ENCODE results near the gene IARS2. TPM values are rescaled to one million over a fixed set of nuclear protein-coding genes. Genes with fewer than 3 reads are reported as not detected.
"Not testable (repeated sequence)": the region's sequence is repeated elsewhere in the genome, so short reads cannot be mapped to it uniquely, and the experiment has no call there.

Gene IARS2
- total RNA-seq, 2 experiments from 2014 or later = 50.3 to 59.4 TPM

GRCh38 chr1:220124542-220124941 is 30.6 kb downstream of the IARS2 start:
- DNase-seq = no peak
- peaks cover 10% of the 10 kb centered on the region for H3K4me1 Mint-ChIP-seq
- CTCF ChIA-PET = interaction anchor here (0.6 to 2.0 kb wide), 8 partner anchors 11 to 135 kb away, joined by 3 to 9 read pairs (median 4); no protein-coding TSS in a partner anchor
- H3K27ac Mint-ChIP-seq = no peak overlapping the region
- peaks cover 32% of the 10 kb centered on the region for H3K36me3 Mint-ChIP-seq
- no peak overlapping the region for H3K4me3 Mint-ChIP-seq
- H3K9me3 Mint-ChIP-seq (ENCODE audit: low read depth) = no peaks in the 10 kb centered on the region
- no peak for ATAC-seq
- H3K27me3 Mint-ChIP-seq = no peaks in the 10 kb centered on the region

GRCh38 chr1:220127076-220127475 is 33.1 kb downstream of the IARS2 start:
- ATAC-seq (no peak), DNase-seq (no peak)
- Mint-ChIP-seq H3K36me3 (peaks cover 41% of the 10 kb centered on the region), H3K4me3 (no peak overlapping the region), H3K9me3 (ENCODE audit: low read depth) (no peaks in the 10 kb centered on the region), H3K27ac (no peak overlapping the region), H3K27me3 (no peaks in the 10 kb centered on the region), H3K4me1 (peaks cover 16% of the 10 kb centered on the region)
- CTCF ChIA-PET = interaction anchor here (1.5 kb wide), 1 partner anchor 14 kb away, joined by 8 read pairs; no protein-coding TSS in a partner anchor

GRCh38 chr1:220129479-220130210 is 35.7 kb downstream of the IARS2 start:
- no peak for ATAC-seq

GRCh38 chr1:220135755-220136154 is 41.8 kb downstream of the IARS2 start:
- Mint-ChIP-seq H3K27me3 (no peaks in the 10 kb centered on the region), H3K9me3 (ENCODE audit: low read depth) (no peaks in the 10 kb centered on the region), H3K36me3 (peaks cover 44% of the 10 kb centered on the region), H3K4me3 (no peak overlapping the region), H3K27ac (peak overlapping the region; percentile 20), H3K4me1 (peaks cover 12% of the 10 kb centered on the region)
- CTCF ChIA-PET = interaction anchor here (1.0 kb wide), 1 partner anchor 12 kb away, joined by 3 read pairs; no protein-coding TSS in a partner anchor
- no peak for DNase-seq
- ATAC-seq = no peak

More at GRCh38 chr1:220129479-220130210, 35.7 kb downstream of the IARS2 start:
- H3K4me3 Mint-ChIP-seq = no peak overlapping the region
- CTCF ChIA-PET = no interaction called here
- H3K36me3 Mint-ChIP-seq = peaks cover 52% of the 10 kb centered on the region
- no peaks in the 10 kb centered on the region for H3K27me3 Mint-ChIP-seq
- no peak for DNase-seq
- no peaks in the 10 kb centered on the region for H3K9me3 Mint-ChIP-seq (ENCODE audit: low read depth)
- no peak overlapping the region for H3K27ac Mint-ChIP-seq
- H3K4me1 Mint-ChIP-seq = peaks cover 9% of the 10 kb centered on the region

- ATAC-seq (peak; percentile 91), DNase-seq (no peak)
- Mint-ChIP-seq H3K27me3 (no peaks in the 10 kb centered on the region), H3K9me3 (ENCODE audit: low read depth) (no peaks in the 10 kb centered on the region), H3K4me3 (peak overlapping the region; percentile 26), H3K4me1 (peaks cover 12% of the 10 kb centered on the region), H3K36me3 (peaks cover 47% of the 10 kb centered on the region), H3K27ac (peak overlapping the region; percentile 72)
- CTCF ChIA-PET = interaction anchor here (0.8 to 1.1 kb wide), 2 partner anchors 21 to 24 kb away, joined by 3 to 4 read pairs; no protein-coding TSS in a partner anchor
These were observed 43.3 kb downstream of the IARS2 start for GRCh38 chr1:220137019-220137786.

- Mint-ChIP-seq H3K4me3 (no peak overlapping the region), H3K27me3 (no peaks in the 10 kb centered on the region), H3K4me1 (peaks cover 10% of the 10 kb centered on the region), H3K36me3 (peaks cover 42% of the 10 kb centered on the region), H3K27ac (no peak overlapping the region), H3K9me3 (ENCODE audit: low read depth) (no peaks in the 10 kb centered on the region)
- CTCF ChIA-PET = interaction anchor here (0.6 kb wide), 1 partner anchor 27 kb away, joined by 3 read pairs; no protein-coding TSS in a partner anchor
- DNase-seq = no peak
- no peak for ATAC-seq
These were observed 46.0 kb downstream of the IARS2 start for GRCh38 chr1:220139966-220140365.

- H3K9me3 Mint-ChIP-seq (ENCODE audit: low read depth) = no peaks in the 10 kb centered on the region
- H3K36me3 Mint-ChIP-seq = peaks cover 40% of the 10 kb centered on the region
- CTCF ChIA-PET = interaction anchor here (1.0 kb wide), 1 partner anchor 19 kb away, joined by 4 read pairs; no protein-coding TSS in a partner anchor
- DNase-seq (no peak), ATAC-seq (no peak)
- H3K27ac Mint-ChIP-seq = no peak overlapping the region
- H3K4me1 Mint-ChIP-seq = no peaks in the 10 kb centered on the region
- no peak overlapping the region for H3K4me3 Mint-ChIP-seq
- H3K27me3 Mint-ChIP-seq = no peaks in the 10 kb centered on the region
These were observed 50.1 kb downstream of the IARS2 start for GRCh38 chr1:220144051-220144450.

- no peaks in the 10 kb centered on the region for H3K9me3 Mint-ChIP-seq (ENCODE audit: low read depth)
These were observed 55.8 kb downstream of the IARS2 start for GRCh38 chr1:220149742-220150141.

GRCh38 chr1:220151454-220151853 is 57.5 kb downstream of the IARS2 start:
- Mint-ChIP-seq H3K9me3 (ENCODE audit: low read depth) (no peaks in the 10 kb centered on the region), H3K27me3 (no peaks in the 10 kb centered on the region), H3K4me3 (no peak overlapping the region), H3K4me1 (peaks cover 2% of the 10 kb centered on the region), H3K27ac (no peak overlapping the region), H3K36me3 (peaks cover 26% of the 10 kb centered on the region)
- DNase-seq (no peak), ATAC-seq (no peak)
- CTCF ChIA-PET = no interaction called here

More at GRCh38 chr1:220149742-220150141, 55.8 kb downstream of the IARS2 start:
- H3K4me1 Mint-ChIP-seq = no peaks in the 10 kb centered on the region
- DNase-seq (no peak), ATAC-seq (no peak)
- peaks cover 31% of the 10 kb centered on the region for H3K36me3 Mint-ChIP-seq
- H3K4me3 Mint-ChIP-seq = no peak overlapping the region
- H3K27me3 Mint-ChIP-seq = no peaks in the 10 kb centered on the region
- CTCF ChIA-PET = interaction anchor here (0.7 kb wide), 1 partner anchor 11 kb away, joined by 5 read pairs; no protein-coding TSS in a partner anchor
- no peak overlapping the region for H3K27ac Mint-ChIP-seq

GRCh38 chr1:220153147-220153546 is 59.2 kb downstream of the IARS2 start:
- CTCF ChIA-PET = interaction anchor here (1.6 kb wide), 1 partner anchor 39 kb away, joined by 3 read pairs; no protein-coding TSS in a partner anchor
- H3K27me3 Mint-ChIP-seq = no peaks in the 10 kb centered on the region
- ATAC-seq = no peak
- H3K27ac Mint-ChIP-seq = no peak overlapping the region
- H3K4me3 Mint-ChIP-seq = no peak overlapping the region
- H3K36me3 Mint-ChIP-seq = peaks cover 37% of the 10 kb centered on the region
- DNase-seq = no peak
- H3K9me3 Mint-ChIP-seq (ENCODE audit: low read depth) = no peaks in the 10 kb centered on the region
- H3K4me1 Mint-ChIP-seq = peaks cover 15% of the 10 kb centered on the region

GRCh38 chr1:220156620-220157146 is 62.8 kb downstream of the IARS2 start:
- CTCF ChIA-PET = no interaction called here
- no peak overlapping the region for H3K4me3 Mint-ChIP-seq
- peak overlapping the region; percentile 48 for H3K27ac Mint-ChIP-seq
- H3K4me1 Mint-ChIP-seq = peaks cover 23% of the 10 kb centered on the region
- DNase-seq (no peak), ATAC-seq (no peak)
- no peaks in the 10 kb centered on the region for H3K27me3 Mint-ChIP-seq
- H3K36me3 Mint-ChIP-seq = peaks cover 55% of the 10 kb centered on the region
- no peaks in the 10 kb centered on the region for H3K9me3 Mint-ChIP-seq (ENCODE audit: low read depth)

- DNase-seq = no peak
- Mint-ChIP-seq H3K27ac (no peak overlapping the region), H3K4me1 (peaks cover 23% of the 10 kb centered on the region), H3K4me3 (no peak overlapping the region), H3K36me3 (peaks cover 54% of the 10 kb centered on the region), H3K9me3 (ENCODE audit: low read depth) (no peaks in the 10 kb centered on the region), H3K27me3 (no peaks in the 10 kb centered on the region)
- CTCF ChIA-PET = interaction anchor here (0.7 to 0.9 kb wide), 2 partner anchors 9 to 20 kb away, joined by 3 read pairs; no protein-coding TSS in a partner anchor
- ATAC-seq = no peak
These were observed 63.8 kb downstream of the IARS2 start for GRCh38 chr1:220157738-220158137.

- H3K9me3 Mint-ChIP-seq (ENCODE audit: low read depth); H3K4me3 Mint-ChIP-seq; H3K27ac Mint-ChIP-seq; ATAC-seq; H3K27me3 Mint-ChIP-seq; DNase-seq: not testable (repeated sequence)
- CTCF ChIA-PET = interaction anchor here (0.7 to 0.9 kb wide), 2 partner anchors 8 to 21 kb away, joined by 3 read pairs; no protein-coding TSS in a partner anchor
- Mint-ChIP-seq H3K36me3 (peaks cover 51% of the 10 kb centered on the region), H3K4me1 (peaks cover 23% of the 10 kb centered on the region)
These were observed 64.6 kb downstream of the IARS2 start for GRCh38 chr1:220158530-220158929.
